GM23338 (cell line): ENCODE data around the gene SARS1.

ENCODE experiments used
- EZH2 ChIP-seq: fragments of 200-600 bp; sonication (generic); IDR thresholded peaks from one replicate; pipeline ENCODE4 v1.8.0; 2017; ENCODE audit warnings: antibody characterized with exemption, mild to moderate bottlenecking, low read depth; ENCODE audit not compliant: unreplicated experiment
- JUNB ChIP-seq: IDR thresholded peaks from one replicate; pipeline ENCODE4 v1.6.1; 2016; ENCODE audit warnings: antibody characterized with exemption; ENCODE audit not compliant: unreplicated experiment
- TF ChIP-seq, protein P1 (sequence below), 2 experiments: fragments of 200-600 bp in 1 of 2; sonication (generic) in 1 of 2; conservative IDR thresholded peaks; 2 replicates each; pipeline versions ENCODE4 v1.5.1 to v1.6.1; 2016 to 2017; ENCODE audit warnings: antibody characterized with exemption in 2 of 2, low read depth in 2 of 2, mild to moderate bottlenecking in 2 of 2, moderate library complexity in 1 of 2

GRCh38 chr1:109266965-109267364, 53.2 kb downstream of the SARS1 start:
- TF ChIP-seq, protein P1, sequence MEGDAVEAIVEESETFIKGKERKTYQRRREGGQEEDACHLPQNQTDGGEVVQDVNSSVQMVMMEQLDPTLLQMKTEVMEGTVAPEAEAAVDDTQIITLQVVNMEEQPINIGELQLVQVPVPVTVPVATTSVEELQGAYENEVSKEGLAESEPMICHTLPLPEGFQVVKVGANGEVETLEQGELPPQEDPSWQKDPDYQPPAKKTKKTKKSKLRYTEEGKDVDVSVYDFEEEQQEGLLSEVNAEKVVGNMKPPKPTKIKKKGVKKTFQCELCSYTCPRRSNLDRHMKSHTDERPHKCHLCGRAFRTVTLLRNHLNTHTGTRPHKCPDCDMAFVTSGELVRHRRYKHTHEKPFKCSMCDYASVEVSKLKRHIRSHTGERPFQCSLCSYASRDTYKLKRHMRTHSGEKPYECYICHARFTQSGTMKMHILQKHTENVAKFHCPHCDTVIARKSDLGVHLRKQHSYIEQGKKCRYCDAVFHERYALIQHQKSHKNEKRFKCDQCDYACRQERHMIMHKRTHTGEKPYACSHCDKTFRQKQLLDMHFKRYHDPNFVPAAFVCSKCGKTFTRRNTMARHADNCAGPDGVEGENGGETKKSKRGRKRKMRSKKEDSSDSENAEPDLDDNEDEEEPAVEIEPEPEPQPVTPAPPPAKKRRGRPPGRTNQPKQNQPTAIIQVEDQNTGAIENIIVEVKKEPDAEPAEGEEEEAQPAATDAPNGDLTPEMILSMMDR (conservative IDR thresholded peaks at IDR 0.05; ENCODE audit: low read depth in 2 of 2): no peak
- no peak for TF ChIP-seq JUNB
- TF ChIP-seq EZH2: no peak
